HepG2 (cell line): ENCODE measurements around the gene MIDN. TPM values are rescaled to one million over a fixed set of nuclear protein-coding genes. Genes with fewer than 3 reads are reported as not detected.

Source experiments
- ATAC-seq: fragments of 200-7000 bp; cut with Tn5 transposase; 3 replicates; pipeline ENCODE4 v1.9.1; 2020; ENCODE audit warnings: mild to moderate bottlenecking, moderate library complexity
- BruUV-seq: library from RNA; stranded (reverse); fragments of 400-500 nt; replicated peaks from 2 replicates; lab custom pipeline; 2021; lab: Mats Ljungman, UMichigan
- CTCF ChIA-PET: fragments of 300-600 bp; formaldehyde crosslinking; extraction: SDS; loops from one replicate; lab custom pipeline; 2021; ENCODE audit warnings: low total read pairs, inconsistent platforms, low intra/inter-chr PET ratio; lab: Yijun Ruan, JAX
- POLR2A ChIA-PET: fragments of 350-600 bp; sonication (Branson Sonifier 250); formaldehyde crosslinking; loops from one replicate; lab custom pipeline; 2020; ENCODE audit warnings: antibody characterized with exemption, inconsistent platforms; lab: Yijun Ruan, JAX
- DNase-seq: peaks from one replicate; pipeline ENCODE4 v3.0.0-alpha.2; 2015; ENCODE audit warnings: low spot score
- FAIRE-seq: peaks from 3 replicates; lab custom pipeline; 2011; peaks lifted over from hg19 to GRCh38; lab: Jason Lieb, UNC
- H2AFZ ChIP-seq: one replicate; pipeline ENCODE4 v1.6.1; 2011; ENCODE audit warnings: low read length, inconsistent platforms
- H3K27ac ChIP-seq: fragments of 300-600 bp; 3 replicates; pipeline ENCODE4 v1.8.0; 2011; ENCODE audit warnings: mixed run types, mild to moderate bottlenecking, mixed read lengths, low read length, inconsistent platforms; ENCODE audit not compliant: insufficient read depth; ENCODE audit errors: extremely low read length
- H3K27me3 ChIP-seq, 2 experiments: fragments of 200-600 bp in 1 of 2; 2 replicates in 1 of 2; 3 replicates in 1 of 2; pipeline versions ENCODE4 v1.6.0 to v1.8.0; 2011; ENCODE audit warnings: low read length in 2 of 2, mild to moderate bottlenecking in 2 of 2, moderate library complexity in 2 of 2, inconsistent platforms in 1 of 2; ENCODE audit not compliant: insufficient read depth in 2 of 2, control insufficient read depth in 1 of 2
- H3K36me3 ChIP-seq, 2 experiments: fragments of 200-600 bp in 1 of 2; replicated peaks in 1 of 2; 2 replicates in 1 of 2; 3 replicates in 1 of 2; pipeline versions ENCODE4 v1.5.1 to v1.8.0; 2011; ENCODE audit warnings: low read length in 2 of 2, inconsistent platforms in 1 of 2; ENCODE audit not compliant: insufficient read depth in 2 of 2, control insufficient read depth in 1 of 2
- H3K4me1 ChIP-seq: 2 replicates; pipeline ENCODE4 v1.5.1; 2012; ENCODE audit warnings: low read length, inconsistent platforms; ENCODE audit not compliant: insufficient read depth
- H3K4me2 ChIP-seq: 2 replicates; pipeline ENCODE4 v1.6.0; 2011; ENCODE audit warnings: low read depth, low read length, inconsistent platforms
- H3K4me3 ChIP-seq, 3 experiments: fragments of 200-600 bp in 1 of 3; sonication (generic), shearing (Covaris generic) in 1 of 3; replicated peaks in 1 of 3; 2 replicates each; pipeline ENCODE4 v1.5.1; 2011 to 2016; ENCODE audit warnings: low read length in 3 of 3, inconsistent platforms in 2 of 3, low read depth in 2 of 3, mild to moderate bottlenecking in 2 of 3, control low read depth in 1 of 3, mixed read lengths in 1 of 3; ENCODE audit not compliant: insufficient read depth in 1 of 3
- H3K79me2 ChIP-seq: one replicate; pipeline ENCODE4 v1.6.1; 2011; ENCODE audit warnings: low read length, inconsistent platforms; ENCODE audit not compliant: insufficient read depth
- H3K9ac ChIP-seq: 2 replicates; pipeline ENCODE4 v1.6.0; 2011; ENCODE audit warnings: mild to moderate bottlenecking, low read depth, low read length, inconsistent platforms; ENCODE audit not compliant: insufficient read depth
- H3K9me3 ChIP-seq: 2 replicates; pipeline ENCODE4 v1.5.1; 2012; ENCODE audit warnings: mild to moderate bottlenecking, low read length
- H4K20me1 ChIP-seq: 2 replicates; pipeline ENCODE4 v1.6.0; 2011; ENCODE audit warnings: inconsistent platforms, mild to moderate bottlenecking, low read length, moderate library complexity; ENCODE audit not compliant: insufficient read depth
- AGO2 ChIP-seq: fragments of 200-400 bp; formaldehyde crosslinking; optimal IDR thresholded peaks from 2 replicates; pipeline ENCODE3; 2017; ENCODE audit warnings: mild to moderate bottlenecking, low read depth, low read length, moderate library complexity
- AKAP8 ChIP-seq: sonication (generic); formaldehyde crosslinking; IDR thresholded peaks from 2 replicates; pipeline ENCODE4 v1.5.1; 2020; ENCODE audit warnings: mild to moderate bottlenecking, missing genetic modification reagents
- KMT2B ChIP-seq: IDR thresholded peaks from 2 replicates; pipeline ENCODE4 v1.6.1; 2016; ENCODE audit warnings: missing genetic modification reagents, missing compliant biosample characterization
- POLR2AphosphoS5 ChIP-seq: IDR thresholded peaks from 2 replicates; pipeline ENCODE4 v1.6.1; 2012; ENCODE audit warnings: low read depth, low read length
- WGBS: methylation state at CpG from one replicate; pipeline ENCODE4 v1.1.6; 2017; ENCODE audit warnings: low lambda C conversion rate; 5-methylcytosine and 5-hydroxymethylcytosine counted together
- in situ Hi-C: cut with HindIII; loops from 2 replicates; pipeline ENCODE4 v1.10.0; 2017; ENCODE audit warnings: low pct_unique_long_range_greater_than_20kb; ENCODE audit not compliant: extremely low pct_ligation_motif_present
- intact Hi-C: fragments of 100-400 bp; cut with micrococcal nuclease; formaldehyde crosslinking; loops from one replicate; pipeline ENCODE4 v1.10.0; 2022; ENCODE audit not compliant: unreplicated experiment
- polyA plus RNA-seq, 8 experiments: library from polyadenylated mRNA; depleted of rRNA in 3 of 8; stranded (reverse) in 7 of 8; unstranded in 1 of 8; fragments of >200 nt; fragmentation: Illumina TruSeq in 4 of 8; extraction: Trizol in 4 of 8; gene quantifications; 2 replicates each; pipeline versions ENCODE4 v1.2.1 to v1.2.3, GENCODE V29; 2011 to 2016; ENCODE audit warnings: low read depth in 4 of 8, missing spikeins in 1 of 8, mixed read lengths in 1 of 8; ENCODE audit not compliant: insufficient read depth in 1 of 8
- total RNA-seq, 5 experiments: library from RNA; depleted of rRNA; stranded (reverse); fragments of >200 nt; fragmentation: Illumina TruSeq; extraction: Trizol; gene quantifications; 2 replicates each; pipeline ENCODE4 v1.2.3, GENCODE V29; 2016; ENCODE audit warnings: low read depth in 1 of 5

The MIDN gene
- total and polyA plus RNA-seq, 2 of the 13 experiments (the other 11 are each of a cell fraction or from before 2014, with no cell fraction given), result 8.4 to 18.0 TPM

DNA sequence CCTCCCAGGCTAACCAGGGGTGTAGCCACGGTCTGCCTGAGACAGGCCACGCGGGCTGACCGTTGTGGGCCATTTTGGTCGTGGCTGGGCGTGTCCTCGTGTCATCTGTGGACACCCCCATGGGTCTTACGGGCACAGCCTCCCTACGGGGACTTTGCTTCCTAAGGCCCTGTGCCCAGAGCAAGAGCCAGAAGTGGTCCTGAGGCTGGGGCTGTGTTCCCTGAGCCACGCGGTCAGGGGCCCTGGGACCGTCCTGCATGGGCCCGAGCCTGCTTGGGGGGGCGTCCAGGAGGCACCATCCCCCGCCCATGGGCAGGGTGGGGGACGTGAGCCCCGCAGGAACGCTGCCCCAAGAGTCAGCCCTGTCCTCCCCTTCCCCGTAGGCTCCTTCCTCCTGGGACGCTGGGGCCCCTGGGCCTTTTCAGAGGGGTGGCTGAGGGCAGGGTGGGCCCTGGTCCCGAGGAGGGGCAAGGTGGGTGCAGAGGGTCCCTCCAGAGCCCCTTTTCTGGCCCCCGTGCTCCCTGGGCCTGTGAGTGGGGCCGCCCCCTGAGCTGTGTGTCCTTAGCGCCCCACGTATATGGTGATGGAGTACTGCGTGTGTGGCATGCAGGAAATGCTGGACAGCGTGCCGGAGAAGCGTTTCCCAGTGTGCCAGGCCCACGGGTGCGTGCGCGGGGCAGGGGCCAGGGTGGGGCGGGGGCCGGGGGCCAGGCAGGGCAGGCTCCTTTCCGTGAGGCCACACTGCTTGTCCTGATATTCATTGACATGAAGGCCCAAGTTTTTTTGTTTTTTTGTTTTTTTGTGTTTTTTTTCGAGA, 29.4 kb upstream of the MIDN start:
- in situ Hi-C loops, result no loop called here
- BruUV-seq, result no TSS peak
- peaks cover 28% of the 10 kb centered on the region for H3K4me1 ChIP-seq
- no peak overlapping the region for H3K27ac ChIP-seq
- no peaks in the 10 kb centered on the region for H3K27me3 ChIP-seq
- peaks cover 21 to 34% of the 10 kb centered on the region in 2 experiments; a peak in 4 of 5 replicates for H3K36me3 ChIP-seq
- H3K9ac ChIP-seq, result no peak overlapping the region
- no peaks in the 10 kb centered on the region for H3K9me3 ChIP-seq
- 89% methylated on average over 21 of the region's 37 CpGs for WGBS
- POLR2A ChIA-PET, result no interaction called here
- no peak overlapping the region for H3K4me2 ChIP-seq
- no peak overlapping the region for H3K4me3 ChIP-seq
- CTCF ChIA-PET, result interaction anchor here (1.2 kb wide), 1 partner anchor 21 kb away, joined by 3 read pairs; no protein-coding TSS in a partner anchor
- no peak for DNase-seq
- no peak for ATAC-seq
- H3K79me2 ChIP-seq, result peaks cover 44% of the 10 kb centered on the region
- H4K20me1 ChIP-seq, result peaks cover 30% of the 10 kb centered on the region
- H2AFZ ChIP-seq, result no peak overlapping the region
- FAIRE-seq, result no peak
- TF ChIP-seq AGO2 (peak; percentile 66), POLR2AphosphoS5 (no peak)
- intact Hi-C loops, result no loop called here

DNA sequence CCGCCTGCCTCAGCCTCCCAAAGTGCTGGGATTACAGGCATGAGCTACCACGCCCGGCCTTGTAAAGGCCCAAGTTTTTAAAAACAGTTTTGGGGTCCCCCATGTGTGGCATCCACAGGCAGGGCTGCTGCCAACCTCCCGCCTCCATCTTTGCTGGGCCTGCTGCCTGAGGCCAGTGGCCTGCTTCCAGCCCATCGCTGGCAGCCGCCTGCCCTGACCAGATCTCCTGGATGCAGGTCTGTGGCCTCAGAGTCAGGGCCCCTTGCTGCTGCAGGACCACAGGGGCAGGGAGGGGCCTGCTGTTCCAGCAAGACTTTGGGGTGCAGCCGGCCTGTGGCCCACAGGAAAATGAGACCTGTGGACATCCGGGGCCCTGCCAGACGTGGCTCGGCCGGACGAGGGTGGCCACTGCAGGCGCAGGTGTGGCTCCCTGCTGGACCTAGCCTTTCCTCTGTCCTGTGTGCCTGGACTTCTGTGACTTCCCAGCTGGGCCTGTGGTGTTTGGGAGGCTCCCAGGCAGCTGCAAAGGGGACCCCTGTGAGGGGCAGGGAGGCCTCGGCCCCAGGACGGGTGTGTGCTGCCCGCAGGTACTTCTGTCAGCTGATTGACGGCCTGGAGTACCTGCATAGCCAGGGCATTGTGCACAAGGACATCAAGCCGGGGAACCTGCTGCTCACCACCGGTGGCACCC, 28.5 kb upstream of the MIDN start:
- H3K9ac ChIP-seq, result no peak overlapping the region
- in situ Hi-C loops (no loop called here), intact Hi-C loops (no loop called here)
- H3K4me3 ChIP-seq, result no peak overlapping the region
- DNase-seq (no peak), ATAC-seq (no peak)
- no TSS peak for BruUV-seq
- H2AFZ ChIP-seq, result no peak overlapping the region
- H3K4me2 ChIP-seq, result no peak overlapping the region
- peaks cover 34% of the 10 kb centered on the region for H3K79me2 ChIP-seq
- 99% methylated on average over 7 of the region's 19 CpGs for WGBS
- TF ChIP-seq KMT2B (CRISPR knock-in tag) (no peak), AKAP8 (CRISPR knock-in tag) (0 out of 2 replicates have a peak, but pooled peaks have one; percentile 24)
- TF ChIP-seq, all 625 proteins: peak for 1
- peaks cover 23% of the 10 kb centered on the region for H4K20me1 ChIP-seq
- H3K27ac ChIP-seq, result no peak overlapping the region
- CTCF ChIA-PET, result no interaction called here
- no peaks in the 10 kb centered on the region for H3K27me3 ChIP-seq
- POLR2A ChIA-PET, result no interaction called here
- H3K36me3 ChIP-seq, result peaks cover 22 to 34% of the 10 kb centered on the region in 2 experiments; a peak in 4 of 5 replicates
- no peak for FAIRE-seq
- H3K4me1 ChIP-seq, result peaks cover 28% of the 10 kb centered on the region
- H3K9me3 ChIP-seq, result no peaks in the 10 kb centered on the region
